Limb (tissue), 2 donors: ENCODE measurements around the gene ALOXE3.

Experiments used
- DNase-seq, 2 donors: peaks; one replicate each; pipeline ENCODE4 v3.0.0-alpha.2; 2016; ENCODE audit errors: extremely low spot score in 2 of 2

Gene ALOXE3

GRCh38 chr17:8142158-8142886 is 24.0 kb upstream of the ALOXE3 start:
- peak in 1 of 2 donors; percentile 39 for DNase-seq

GRCh38 chr17:8141741-8142140 is 23.4 kb upstream of the ALOXE3 start:
- DNase-seq, result no peak

DNA sequence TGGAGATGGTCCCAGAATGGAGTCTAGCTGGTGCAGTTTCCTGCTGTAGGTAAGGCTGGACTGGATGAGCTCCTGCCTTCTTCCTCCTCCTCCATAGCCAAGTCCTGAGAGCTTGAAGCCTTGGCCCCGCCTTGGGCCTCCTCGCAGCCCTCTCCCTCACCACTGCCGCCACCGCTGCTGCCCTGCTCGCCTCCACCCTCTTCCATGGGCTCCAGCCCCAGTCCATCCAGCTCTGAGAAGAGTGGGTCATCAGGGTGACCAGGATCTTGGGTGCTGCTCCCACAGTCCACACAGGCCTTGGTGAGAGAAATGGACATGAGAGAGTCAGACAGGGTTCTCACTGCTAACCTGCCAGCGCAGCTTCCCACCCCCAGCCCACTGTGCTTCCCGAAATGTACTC is 22.7 kb upstream of the ALOXE3 start:
- peak in 1 of 2 donors; percentile 32 for DNase-seq

DNA sequence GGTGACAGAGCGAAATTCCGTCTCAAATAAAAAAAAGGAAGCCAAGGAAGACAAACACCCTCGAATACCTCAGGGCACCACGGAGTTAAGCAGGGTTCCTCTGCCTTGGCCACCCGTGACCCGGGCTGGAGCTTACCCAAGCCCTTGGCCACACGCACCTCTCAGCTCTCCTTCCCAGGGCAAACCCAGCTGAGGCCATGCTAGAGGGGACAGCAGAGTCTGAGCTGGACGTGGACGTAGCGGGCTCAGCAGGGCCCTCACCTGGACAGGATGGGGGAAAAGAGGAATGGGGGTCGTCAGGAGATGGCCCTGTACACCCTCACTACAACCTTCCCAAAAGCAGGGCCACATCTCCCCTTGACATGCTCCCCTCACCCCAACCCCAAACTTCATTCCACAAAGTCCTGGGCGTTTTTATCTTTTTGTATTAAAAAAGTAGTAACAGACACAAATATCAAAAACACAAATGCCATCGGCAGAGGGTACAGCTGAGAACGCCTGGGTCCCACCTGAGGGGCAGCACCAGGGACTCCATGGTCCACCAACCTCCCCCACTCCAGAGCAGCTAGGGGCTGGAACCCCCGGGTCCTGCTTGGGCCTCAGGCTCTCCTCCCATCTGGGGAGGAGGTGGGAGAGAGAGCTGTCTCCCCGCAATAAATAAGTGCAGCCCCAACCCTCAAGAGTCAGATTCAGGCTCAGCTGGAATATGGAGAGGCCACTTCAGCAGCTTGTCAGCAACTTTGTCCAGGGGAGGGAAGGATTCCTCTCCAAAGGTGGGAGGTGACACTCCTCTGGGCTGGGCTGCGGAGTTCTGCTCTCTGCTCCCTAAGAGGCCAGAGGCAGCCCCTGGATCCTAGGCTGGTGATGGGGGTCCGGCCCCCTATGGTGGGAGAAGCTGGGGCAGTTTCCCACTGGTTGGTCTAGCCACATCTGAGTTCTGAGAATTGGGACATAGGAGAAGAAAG is 22.0 kb upstream of the ALOXE3 start:
- DNase-seq, result peak in 1 of 2 donors; percentile 35

DNA sequence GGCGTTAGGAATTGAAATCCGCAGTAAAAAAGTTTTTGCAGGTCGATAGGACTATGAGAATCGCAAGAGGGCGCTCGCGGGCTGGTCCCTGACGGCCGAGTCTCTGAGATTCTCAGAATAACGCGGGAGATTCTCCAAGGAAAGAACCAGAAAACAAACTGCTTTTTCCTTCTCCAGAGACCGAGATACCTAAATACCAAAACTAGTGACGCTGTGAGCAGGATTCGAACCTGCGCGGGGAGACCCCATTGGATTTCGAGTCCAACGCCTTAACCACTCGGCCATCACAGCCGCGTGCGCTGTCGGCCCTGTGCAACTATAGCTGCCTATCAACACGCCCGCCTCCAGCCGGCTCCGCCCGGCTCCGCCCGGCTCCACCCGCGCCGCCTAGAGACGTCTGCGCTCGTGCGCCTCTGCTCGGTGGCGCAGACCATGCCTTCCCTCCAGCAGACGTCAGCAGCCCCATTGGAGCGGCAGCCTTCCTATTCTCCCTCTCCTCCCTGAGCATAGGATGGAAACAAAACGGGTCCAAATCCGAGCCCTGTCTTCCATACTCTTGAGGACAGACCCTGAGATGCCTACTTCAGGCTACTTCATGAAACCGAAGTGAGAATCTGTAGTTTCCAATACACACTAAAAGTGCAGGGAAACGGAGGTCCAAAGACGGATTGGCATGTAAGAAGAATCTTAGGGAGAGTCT is 20.5 kb upstream of the ALOXE3 start:
- DNase-seq, result peak; percentile 99 to 100

- no peak for DNase-seq
These were observed 20.0 kb upstream of the ALOXE3 start for GRCh38 chr17:8138374-8138671.

- peak in 1 of 2 donors; percentile 35 for DNase-seq
These were observed 19.5 kb upstream of the ALOXE3 start for GRCh38 chr17:8137645-8138373.

- no peak for DNase-seq
These were observed 15.6 kb upstream of the ALOXE3 start for GRCh38 chr17:8133941-8134340.

- DNase-seq, result no peak
These were observed 15.1 kb upstream of the ALOXE3 start for GRCh38 chr17:8133399-8133798.

DNA sequence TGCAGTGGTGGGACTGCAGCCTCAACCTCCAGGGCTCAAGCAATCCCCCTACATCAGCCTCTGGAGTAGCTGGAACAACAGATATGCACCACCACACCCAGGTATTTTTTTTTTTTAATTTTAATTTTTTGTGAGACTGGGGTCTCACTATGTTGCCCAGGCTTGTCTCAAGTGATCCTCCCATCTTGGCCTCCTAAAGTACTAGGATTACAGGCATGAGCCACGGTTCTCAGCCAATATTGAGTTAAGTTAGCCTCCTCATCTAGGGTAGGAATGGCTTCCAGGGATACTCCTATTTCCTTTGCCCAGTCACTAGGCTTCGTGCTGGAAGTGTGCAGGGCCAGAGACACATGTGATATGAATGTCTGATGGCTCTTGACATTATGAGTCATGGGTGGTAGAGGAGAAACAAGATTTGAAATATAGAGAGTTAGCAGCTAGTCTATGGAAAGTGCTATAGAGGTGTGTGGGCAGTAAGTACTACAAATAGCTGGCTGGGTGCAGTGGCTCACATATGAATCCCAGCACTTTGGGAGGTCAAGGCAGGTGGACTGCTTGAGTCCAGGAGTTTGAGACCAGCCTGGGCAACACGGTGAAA is 13.6 kb upstream of the ALOXE3 start:
- DNase-seq, result no peak

- DNase-seq, result no peak
These were observed 9.9 kb upstream of the ALOXE3 start for GRCh38 chr17:8128125-8128784.

- DNase-seq, result peak; percentile 38 to 79
These were observed 8.3 kb upstream of the ALOXE3 start for GRCh38 chr17:8126491-8127066.

DNA sequence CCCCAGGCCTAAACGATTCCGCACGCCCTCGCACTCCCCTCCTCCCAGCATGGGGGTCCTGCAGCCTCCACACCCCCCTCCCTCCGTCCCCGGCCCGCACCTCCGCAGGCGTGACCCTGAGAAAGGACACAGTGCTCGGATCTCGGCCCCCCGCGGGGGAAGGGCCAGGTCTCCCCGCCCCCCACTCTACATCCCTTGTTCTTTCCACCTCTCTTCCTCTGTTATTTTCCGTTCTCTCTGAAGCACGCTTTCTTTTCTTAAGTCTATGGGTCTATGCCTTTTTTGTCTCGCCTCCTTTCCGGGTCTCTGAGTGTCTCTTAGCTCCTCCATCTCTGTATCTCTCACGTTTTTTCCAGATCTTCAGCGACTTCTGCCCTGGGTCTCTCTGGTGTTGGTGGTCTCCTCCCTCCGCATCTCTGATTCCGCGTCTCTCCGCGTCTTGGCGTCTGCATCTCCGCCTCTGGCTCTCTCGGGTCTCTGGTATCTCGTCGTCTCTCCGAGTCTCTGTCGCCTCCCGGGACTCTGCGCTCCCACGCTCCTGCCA is 7.7 kb upstream of the ALOXE3 start:
- no peak for DNase-seq

DNA sequence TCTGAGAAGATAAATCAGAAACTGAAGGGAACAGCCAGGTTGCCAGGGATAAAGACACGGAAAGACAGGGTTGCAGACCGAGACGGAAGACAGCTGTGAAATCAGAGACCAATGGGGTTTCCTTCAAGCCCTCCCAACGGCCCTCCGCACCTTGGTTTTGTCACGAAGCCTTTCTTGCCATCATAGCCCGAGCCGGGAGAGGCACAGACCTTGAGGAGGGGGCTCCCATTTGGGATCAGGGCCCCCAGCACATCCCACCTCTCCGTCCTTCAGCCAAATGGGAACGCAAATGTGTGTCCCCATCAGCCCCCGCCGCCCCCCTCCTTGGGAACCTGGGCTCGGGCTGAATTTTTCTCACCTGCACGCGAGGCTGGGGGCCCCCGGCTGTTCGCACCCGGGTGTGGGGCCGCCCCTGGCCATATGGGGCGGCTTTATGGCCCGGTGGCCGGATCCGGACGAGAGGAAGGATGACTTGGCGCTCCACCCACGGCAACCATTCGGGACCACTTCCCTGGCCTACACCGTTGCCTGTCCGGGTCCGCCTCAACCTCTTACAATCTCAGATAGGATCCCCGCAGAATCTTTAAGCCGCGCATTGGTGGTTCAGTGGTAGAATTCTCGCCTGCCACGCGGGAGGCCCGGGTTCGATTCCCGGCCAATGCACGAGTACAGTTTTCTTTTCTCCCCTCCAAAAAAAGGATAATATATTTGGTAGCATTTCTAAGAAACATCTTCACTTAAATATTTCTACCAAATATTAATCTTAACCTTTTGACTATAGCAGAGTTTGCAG is 7.0 kb upstream of the ALOXE3 start:
- peak; percentile 77 to 96 for DNase-seq

DNA sequence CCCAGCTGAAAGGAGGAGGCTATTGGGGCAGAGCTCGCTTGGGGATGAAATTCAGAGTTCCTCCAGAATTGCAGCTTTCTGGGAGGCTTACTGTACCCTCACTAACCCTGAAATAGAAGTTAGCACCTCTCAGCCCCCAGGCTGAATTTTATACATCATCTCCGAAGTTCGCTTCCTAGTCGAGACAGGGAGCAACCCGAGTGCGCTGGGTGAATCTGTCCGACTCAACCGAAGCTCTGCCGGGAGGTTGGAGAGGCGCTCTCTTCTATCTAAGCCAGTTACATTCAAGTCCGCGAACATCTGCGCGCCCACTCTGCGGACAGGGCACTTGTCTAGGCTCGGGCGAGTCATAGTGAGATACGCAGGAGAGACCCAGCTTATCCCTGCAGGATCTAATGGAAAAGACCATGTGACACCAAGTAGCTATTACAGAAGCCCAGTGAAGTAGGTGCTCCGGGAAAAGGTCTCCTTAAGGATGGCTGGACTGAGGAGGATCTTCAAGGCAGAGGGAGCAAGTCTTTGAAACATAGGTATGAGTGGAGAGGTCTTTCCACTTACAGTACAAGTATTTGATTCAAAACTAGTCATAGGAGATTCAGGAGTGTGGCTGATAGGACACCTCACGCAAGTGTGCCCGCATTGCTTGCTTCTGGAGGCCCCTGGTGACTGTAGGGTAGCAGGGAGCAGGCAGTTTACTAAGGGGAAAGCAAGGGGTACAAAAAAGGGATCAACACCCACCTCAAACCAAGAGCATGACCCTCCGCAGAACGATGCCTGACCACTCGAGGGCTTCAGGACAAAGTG is 6.2 kb upstream of the ALOXE3 start:
- DNase-seq, result peak in 1 of 2 donors; percentile 39

GRCh38 chr17:8123695-8124349 is 5.5 kb upstream of the ALOXE3 start, which contains the start of gene HES7:
HES7 (minus strand) TSS chr17:8124106; CDS start chr17:8124084, 22 bp downstream.
- DNase-seq, result peak in 1 of 2 donors; percentile 55

GRCh38 chr17:8122924-8123694 is 4.8 kb upstream of the ALOXE3 start:
- peak in 1 of 2 donors; percentile 54 for DNase-seq
